ENCODE data around the gene GDE1.

The GDE1 gene, protein sequence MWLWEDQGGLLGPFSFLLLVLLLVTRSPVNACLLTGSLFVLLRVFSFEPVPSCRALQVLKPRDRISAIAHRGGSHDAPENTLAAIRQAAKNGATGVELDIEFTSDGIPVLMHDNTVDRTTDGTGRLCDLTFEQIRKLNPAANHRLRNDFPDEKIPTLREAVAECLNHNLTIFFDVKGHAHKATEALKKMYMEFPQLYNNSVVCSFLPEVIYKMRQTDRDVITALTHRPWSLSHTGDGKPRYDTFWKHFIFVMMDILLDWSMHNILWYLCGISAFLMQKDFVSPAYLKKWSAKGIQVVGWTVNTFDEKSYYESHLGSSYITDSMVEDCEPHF

DNA sequence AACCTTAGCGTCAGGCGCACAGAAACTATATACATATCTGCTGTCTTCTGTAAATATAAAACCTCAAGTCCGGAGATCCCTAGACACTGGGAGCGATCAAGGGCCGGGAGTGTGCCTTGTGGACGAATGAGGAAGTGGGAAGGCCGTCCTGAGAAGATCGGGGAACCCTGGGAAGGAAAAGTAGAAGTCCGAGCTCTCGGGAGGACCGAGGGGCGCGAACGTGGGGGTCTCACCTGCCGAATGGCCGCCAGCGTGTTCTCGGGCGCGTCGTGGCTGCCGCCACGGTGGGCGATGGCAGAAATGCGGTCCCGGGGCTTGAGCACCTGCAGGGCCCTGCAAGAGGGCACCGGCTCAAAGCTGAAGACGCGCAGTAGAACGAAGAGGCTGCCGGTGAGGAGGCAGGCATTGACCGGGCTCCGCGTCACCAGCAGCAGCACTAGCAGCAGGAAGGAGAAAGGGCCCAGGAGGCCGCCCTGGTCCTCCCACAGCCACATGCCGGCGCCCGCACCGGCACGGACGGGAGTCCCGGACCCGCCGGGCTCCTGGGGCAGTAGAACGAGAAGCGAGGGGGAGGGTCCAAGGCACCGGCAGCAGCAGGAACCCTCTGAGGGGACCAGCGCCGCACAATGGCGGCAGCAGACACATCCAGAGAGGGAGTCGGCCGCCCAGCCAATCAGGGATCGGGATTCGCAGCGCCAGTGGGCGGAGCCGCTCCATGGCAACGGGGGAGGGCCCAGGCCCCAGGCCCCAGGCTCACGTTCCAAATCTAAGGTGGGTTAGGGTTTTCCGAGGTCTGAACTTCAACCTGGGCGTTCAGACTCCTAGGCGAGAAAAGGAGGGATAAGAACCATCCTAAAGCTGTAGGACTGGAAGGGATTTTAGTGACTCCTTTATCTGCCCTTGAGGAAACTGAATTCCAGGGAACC is at the start of gene GDE1:
Gene GDE1, minus strand, starts transcription at position 628 of the 926 bp plus-strand sequence. Its CDS starts 134 bp downstream, at position 494.
- peak; percentile 52 for TF ChIP-seq CTCF (IDR thresholded peaks at IDR 0.05; ENCODE audit: extremely low read depth, missing control alignments)
- peak; percentile 93 for DNase-seq (ENCODE audit: low spot score)

- no peak for DNase-seq (ENCODE audit: low spot score)
- TF ChIP-seq CTCF (IDR thresholded peaks at IDR 0.05; ENCODE audit: extremely low read depth, missing control alignments): no peak
These were observed 45.7 kb upstream of the GDE1 start for GRCh38 chr16:19567560-19567959.

GRCh38 chr16:19566362-19566761 is 44.5 kb upstream of the GDE1 start:
- no peak for TF ChIP-seq CTCF (IDR thresholded peaks at IDR 0.05; ENCODE audit: extremely low read depth, missing control alignments)
- no peak for DNase-seq (ENCODE audit: low spot score)

GRCh38 chr16:19563377-19563776 is 41.5 kb upstream of the GDE1 start:
- no peak for DNase-seq (ENCODE audit: low spot score)
- no peak for TF ChIP-seq CTCF (IDR thresholded peaks at IDR 0.05; ENCODE audit: extremely low read depth, missing control alignments)

GRCh38 chr16:19560078-19560477 is 38.2 kb upstream of the GDE1 start:
- no peak for DNase-seq (ENCODE audit: low spot score)
- TF ChIP-seq CTCF (IDR thresholded peaks at IDR 0.05; ENCODE audit: extremely low read depth, missing control alignments): no peak

- DNase-seq (ENCODE audit: low spot score): peak; percentile 22
- TF ChIP-seq CTCF (IDR thresholded peaks at IDR 0.05; ENCODE audit: extremely low read depth, missing control alignments): peak; percentile 51
These were observed 37.5 kb upstream of the GDE1 start for GRCh38 chr16:19559242-19559910.
